ENCODE measurements around the gene KLF13.

Gene KLF13

GRCh38 chr15:31387479-31388118 lies 61.0 kb downstream of the KLF13 start:
- DNase-seq: no peak

GRCh38 chr15:31389576-31389975 lies 62.9 kb downstream of the KLF13 start:
- DNase-seq: no peak

GRCh38 chr15:31390029-31390428 lies 63.4 kb downstream of the KLF13 start:
- no peak for DNase-seq

GRCh38 chr15:31390777-31391486 lies 64.3 kb downstream of the KLF13 start:
- no peak for DNase-seq

- DNase-seq: peak; percentile 36
Observed at GRCh38 chr15:31391687-31392671, 65.3 kb downstream of the KLF13 start.

- no peak for DNase-seq
Observed at GRCh38 chr15:31392761-31393401, 66.2 kb downstream of the KLF13 start.

GRCh38 chr15:31393444-31394091 lies 66.9 kb downstream of the KLF13 start:
- no peak for DNase-seq

GRCh38 chr15:31396881-31397560 lies 70.4 kb downstream of the KLF13 start:
- peak; percentile 80 for DNase-seq

GRCh38 chr15:31397851-31398661 lies 71.4 kb downstream of the KLF13 start:
- DNase-seq: peak; percentile 33

GRCh38 chr15:31398677-31399301 lies 72.2 kb downstream of the KLF13 start:
- no peak for DNase-seq

- DNase-seq: no peak
Observed at GRCh38 chr15:31399544-31400171, 73.0 kb downstream of the KLF13 start.

GRCh38 chr15:31400222-31400927 lies 73.7 kb downstream of the KLF13 start:
- no peak for DNase-seq

GRCh38 chr15:31401282-31401681 lies 74.6 kb downstream of the KLF13 start:
- DNase-seq: no peak

GRCh38 chr15:31402003-31402402 lies 75.4 kb downstream of the KLF13 start:
- no peak for DNase-seq

- peak; percentile 15 for DNase-seq
Observed at GRCh38 chr15:31402511-31403056, 75.9 kb downstream of the KLF13 start.

- DNase-seq: no peak
Observed at GRCh38 chr15:31403096-31403495, 76.5 kb downstream of the KLF13 start.

- no peak for DNase-seq
Observed at GRCh38 chr15:31403606-31404005, 77.0 kb downstream of the KLF13 start.

GRCh38 chr15:31404345-31404744 lies 77.7 kb downstream of the KLF13 start:
- no peak for DNase-seq
